ENCODE data around the gene OSBPL5. TPM values are rescaled to one million over a fixed set of nuclear protein-coding genes. Genes with fewer than 3 reads are reported as not detected.
A peak's percentile ranks its signal among the peaks of the same experiment; 100 is the strongest.

OSBPL5 gene
- total and polyA plus RNA-seq, 9 of the 15 experiments (the other 6 are each of a cell fraction or from before 2014, with no cell fraction given) = 0.06 to 14.8 (median 3.2) TPM

DNA sequence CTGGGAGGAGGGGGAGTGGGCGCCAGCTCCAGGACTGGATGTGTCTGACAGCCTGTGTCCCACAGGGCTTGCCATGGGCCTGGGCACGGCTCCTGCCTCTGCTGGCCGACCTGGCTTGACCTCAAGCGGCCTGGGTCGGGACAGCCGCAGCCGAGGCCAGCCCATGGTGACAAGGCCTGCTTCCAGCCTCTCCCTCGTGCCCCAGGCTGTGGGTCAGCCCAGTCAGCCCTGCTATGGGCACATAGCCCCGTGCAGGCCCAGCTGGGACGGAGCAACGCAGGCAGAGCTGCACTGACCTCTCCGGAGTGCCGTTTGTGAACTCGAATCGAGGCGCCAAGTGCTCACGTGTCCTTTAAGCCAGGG is 17.9 kb downstream of the OSBPL5 start:
- Histone ChIP-seq H3K4me3 (no peak overlapping the region), H3K4me1 (replicated peaks in 1 of 2; ENCODE audit: control insufficient read depth in 2 of 2, insufficient read depth in 2 of 2, low read length in 2 of 2) (peaks cover 7 to 73% of the 10 kb centered on the region in 2 experiments; a peak in 3 of 5 replicates), H3K79me2 (ENCODE audit: control insufficient read depth, insufficient read depth, low read length) (no peaks in the 10 kb centered on the region), H3K27ac (ENCODE audit: extremely low read depth, low read depth, low read length) (no peak overlapping the region), H3K27me3 (ENCODE audit: control insufficient read depth in 2 of 2, insufficient read depth in 2 of 2, low read length in 2 of 2) (no peaks in the 10 kb centered on the region), H3K9ac (ENCODE audit: insufficient read depth in 1 of 2, low read depth in 2 of 2, low read length in 2 of 2) (peak overlapping the region in 1 of 2 experiments; percentile 71; a peak in 1 of 4 replicates), H3K9me3 (replicated peaks; ENCODE audit: control insufficient read depth, insufficient read depth, low read depth, low read length) (no peaks in the 10 kb centered on the region), H2AFZ (ENCODE audit: low read depth, low read length) (no peak overlapping the region), H3K9me1 (ENCODE audit: control insufficient read depth, insufficient read depth, low read length) (no peaks in the 10 kb centered on the region), H4K20me1 (replicated peaks; ENCODE audit: control insufficient read depth, insufficient read depth, low read length) (peaks cover 14% of the 10 kb centered on the region; the same call in 1 of the 2 replicates), H3K36me3 (ENCODE audit: control insufficient read depth, insufficient read depth, low read length) (no peaks in the 10 kb centered on the region; the same call in 2 of the 3 replicates), H3K4me2 (ENCODE audit: insufficient read depth, low read length) (no peak overlapping the region)
- TF ChIP-seq, protein P1, sequence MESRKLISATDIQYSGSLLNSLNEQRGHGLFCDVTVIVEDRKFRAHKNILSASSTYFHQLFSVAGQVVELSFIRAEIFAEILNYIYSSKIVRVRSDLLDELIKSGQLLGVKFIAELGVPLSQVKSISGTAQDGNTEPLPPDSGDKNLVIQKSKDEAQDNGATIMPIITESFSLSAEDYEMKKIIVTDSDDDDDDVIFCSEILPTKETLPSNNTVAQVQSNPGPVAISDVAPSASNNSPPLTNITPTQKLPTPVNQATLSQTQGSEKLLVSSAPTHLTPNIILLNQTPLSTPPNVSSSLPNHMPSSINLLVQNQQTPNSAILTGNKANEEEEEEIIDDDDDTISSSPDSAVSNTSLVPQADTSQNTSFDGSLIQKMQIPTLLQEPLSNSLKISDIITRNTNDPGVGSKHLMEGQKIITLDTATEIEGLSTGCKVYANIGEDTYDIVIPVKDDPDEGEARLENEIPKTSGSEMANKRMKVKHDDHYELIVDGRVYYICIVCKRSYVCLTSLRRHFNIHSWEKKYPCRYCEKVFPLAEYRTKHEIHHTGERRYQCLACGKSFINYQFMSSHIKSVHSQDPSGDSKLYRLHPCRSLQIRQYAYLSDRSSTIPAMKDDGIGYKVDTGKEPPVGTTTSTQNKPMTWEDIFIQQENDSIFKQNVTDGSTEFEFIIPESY (CRISPR knock-in tag; IDR thresholded peaks at IDR 0.05) = peak; percentile 42; the same call in 1 of the 2 replicates
- no peak for TF ChIP-seq ZNF699 (CRISPR knock-in tag; IDR thresholded peaks at IDR 0.05; ENCODE audit: insufficient replicate concordance)
- ChIA-PET CTCF (ENCODE audit: low intra/inter-chr PET ratio) (no interaction called here), POLR2A (no interaction called here)
- ATAC-seq = no peak
- BruUV-seq (replicated peaks) = no TSS peak
- WGBS (ENCODE audit: insufficient coverage, low coverage, missing lambda C conversion rate) = 83% methylated on average over 16 of the region's 17 CpGs
- DNase-seq (ENCODE audit: extremely low read depth in 1 of 4, low spot score in 3 of 4) = no peak
- in situ Hi-C loops (cut with MboI) = no loop called here
- intact Hi-C loops (cut with micrococcal nuclease) = no loop called here
- no peak for FAIRE-seq
